Immature natural killer cell (primary cell): ENCODE measurements around the gene HSPA12A. TPM values are rescaled to one million over a fixed set of nuclear protein-coding genes. Genes with fewer than 3 reads are reported as not detected.
A peak's percentile ranks its signal among the peaks of the same experiment; 100 is the strongest.

Source experiments
- DNase-seq, 3 donors: peaks; one replicate each; pipeline ENCODE4 v3.0.0; 2022; ENCODE audit warnings: mixed read lengths in 1 of 3
- H3K27ac Mint-ChIP-seq, 6 donors: one replicate each; pipeline ENCODE4 v1.8.0; 2020; ENCODE audit warnings: mixed read lengths in 6 of 6, mild to moderate bottlenecking in 5 of 6, inconsistent platforms in 4 of 6, moderate library complexity in 3 of 6
- H3K27me3 Mint-ChIP-seq, 3 donors: one replicate each; pipeline ENCODE4 v1.8.0; 2020 to 2021; ENCODE audit warnings: low read depth in 3 of 3, mild to moderate bottlenecking in 3 of 3, mixed read lengths in 3 of 3, moderate library complexity in 3 of 3, inconsistent platforms in 1 of 3
- H3K36me3 Mint-ChIP-seq, 3 donors: one replicate each; pipeline ENCODE4 v1.8.0; 2020; ENCODE audit warnings: mixed read lengths in 3 of 3, inconsistent platforms in 2 of 3, mild to moderate bottlenecking in 2 of 3
- H3K4me1 Mint-ChIP-seq, 2 donors: one replicate each; pipeline ENCODE4 v1.8.0; 2020; ENCODE audit warnings: inconsistent platforms in 2 of 2, mild to moderate bottlenecking in 2 of 2, mixed read lengths in 2 of 2, moderate library complexity in 1 of 2
- H3K4me3 Mint-ChIP-seq, 5 donors: one replicate each; pipeline ENCODE4 v1.8.0; 2020; ENCODE audit warnings: mild to moderate bottlenecking in 5 of 5, mixed read lengths in 5 of 5, inconsistent platforms in 3 of 5, moderate library complexity in 3 of 5
- H3K9me3 Mint-ChIP-seq, 6 donors: one replicate each; pipeline ENCODE4 v1.8.0; 2020; ENCODE audit warnings: mild to moderate bottlenecking in 6 of 6, mixed read lengths in 6 of 6, inconsistent platforms in 4 of 6, moderate library complexity in 3 of 6
- polyA plus RNA-seq, 3 donors: library from polyadenylated mRNA; unstranded; fragments of 300-500 nt; fragmentation: Illumina TruSeq; gene quantifications; one replicate each; pipeline ENCODE4 v1.2.3, GENCODE V29; 2021

HSPA12A gene, protein sequence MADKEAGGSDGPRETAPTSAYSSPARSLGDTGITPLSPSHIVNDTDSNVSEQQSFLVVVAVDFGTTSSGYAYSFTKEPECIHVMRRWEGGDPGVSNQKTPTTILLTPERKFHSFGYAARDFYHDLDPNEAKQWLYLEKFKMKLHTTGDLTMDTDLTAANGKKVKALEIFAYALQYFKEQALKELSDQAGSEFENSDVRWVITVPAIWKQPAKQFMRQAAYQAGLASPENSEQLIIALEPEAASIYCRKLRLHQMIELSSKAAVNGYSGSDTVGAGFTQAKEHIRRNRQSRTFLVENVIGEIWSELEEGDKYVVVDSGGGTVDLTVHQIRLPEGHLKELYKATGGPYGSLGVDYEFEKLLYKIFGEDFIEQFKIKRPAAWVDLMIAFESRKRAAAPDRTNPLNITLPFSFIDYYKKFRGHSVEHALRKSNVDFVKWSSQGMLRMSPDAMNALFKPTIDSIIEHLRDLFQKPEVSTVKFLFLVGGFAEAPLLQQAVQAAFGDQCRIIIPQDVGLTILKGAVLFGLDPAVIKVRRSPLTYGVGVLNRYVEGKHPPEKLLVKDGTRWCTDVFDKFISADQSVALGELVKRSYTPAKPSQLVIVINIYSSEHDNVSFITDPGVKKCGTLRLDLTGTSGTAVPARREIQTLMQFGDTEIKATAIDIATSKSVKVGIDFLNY
- polyA plus RNA-seq, result under 1 TPM in 1 of 3 donors, not detected in 2; 0.04 TPM

DNA sequence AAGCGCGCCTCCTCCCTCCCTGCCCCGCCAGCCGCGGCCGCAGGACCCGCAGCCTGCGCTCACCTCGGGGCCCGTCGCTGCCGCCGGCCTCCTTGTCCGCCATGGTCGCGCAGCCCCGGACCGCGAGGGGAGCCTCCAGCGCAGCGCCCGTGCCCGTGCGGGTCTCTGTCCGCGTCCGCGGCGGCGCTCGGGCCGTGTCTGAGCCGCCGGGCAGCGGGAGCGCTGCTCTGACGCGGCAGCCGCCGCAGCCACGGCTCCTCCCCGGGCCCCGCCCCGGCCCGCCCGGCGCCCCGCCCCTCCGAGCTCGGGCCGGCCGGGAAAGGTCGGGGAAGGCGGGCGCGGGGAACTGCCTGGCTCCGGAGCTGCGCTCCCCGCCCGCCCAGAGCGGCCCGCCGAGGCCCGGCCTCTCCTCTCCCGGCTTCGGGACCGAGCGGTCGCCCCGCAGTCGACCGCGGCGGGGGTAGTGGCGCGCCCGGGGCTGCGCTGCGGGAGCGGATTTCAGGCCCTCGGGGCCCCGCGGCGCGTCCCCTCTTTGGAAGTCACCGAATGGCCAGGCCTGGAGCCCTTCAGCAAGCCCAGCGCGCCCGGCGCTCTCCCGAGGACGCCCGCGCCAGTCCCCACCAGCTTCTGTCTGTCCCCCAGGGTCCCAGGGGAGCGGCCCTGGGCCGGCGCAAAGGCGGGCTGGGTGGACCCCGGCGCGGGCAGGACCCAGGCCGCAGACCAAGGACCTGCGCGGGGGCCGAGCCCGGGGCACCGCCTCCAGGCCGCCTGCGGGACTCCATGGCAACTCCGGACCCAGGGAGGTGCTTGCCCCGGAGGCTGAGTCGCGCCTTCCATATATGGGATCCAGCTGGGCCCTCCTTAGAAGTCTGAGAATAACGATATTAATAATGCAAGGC is at the start of gene HSPA12A:
HSPA12A (minus strand) TSS at position 200 of the 899 bp plus-strand sequence; CDS start at position 103, 97 bp downstream.
- H3K4me1 Mint-ChIP-seq, result peaks cover 0 to 2% of the 10 kb centered on the region in 2 donors
- no peak within 1 kb of the TSS for H3K27ac Mint-ChIP-seq
- H3K9me3 Mint-ChIP-seq, result peaks cover 0 to 8% (median 0%) of the 10 kb centered on the region in 6 donors
- H3K27me3 Mint-ChIP-seq, result peaks cover 13 to 21% (median 17%) of the 10 kb centered on the region in 3 donors
- no peaks in the 10 kb centered on the region for H3K36me3 Mint-ChIP-seq
- H3K4me3 Mint-ChIP-seq, result peak within 1 kb of the TSS; percentile 5 to 58 (median 46)
- DNase-seq, result peak; percentile 10 to 33 (median 17)

DNA sequence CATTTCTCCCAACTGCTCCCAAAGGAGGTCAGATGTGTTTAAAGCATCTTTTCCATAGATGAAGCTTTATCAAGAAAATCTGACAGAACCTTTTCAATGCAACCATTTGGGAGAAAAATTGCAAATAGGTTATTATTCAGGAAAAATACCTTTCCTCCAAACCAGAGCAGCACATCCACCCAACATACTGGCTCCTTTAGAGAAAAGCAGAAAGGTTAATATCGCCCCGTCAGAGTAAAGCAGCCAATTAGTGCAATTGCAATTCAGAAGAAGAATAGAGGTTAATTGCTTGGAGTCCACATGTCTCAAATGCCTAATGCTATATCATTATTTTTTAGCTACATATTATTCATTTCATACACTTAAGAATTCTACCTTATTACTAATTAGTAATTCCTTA is 48.9 kb upstream of the HSPA12A start:
- H3K4me1 Mint-ChIP-seq, result peaks cover 18 to 21% of the 10 kb centered on the region in 2 donors
- H3K9me3 Mint-ChIP-seq, result no peaks in the 10 kb centered on the region
- H3K27ac Mint-ChIP-seq, result peak overlapping the region in 1 of 6 donors; percentile 5
- no peak for DNase-seq
- no peaks in the 10 kb centered on the region for H3K36me3 Mint-ChIP-seq
- no peak overlapping the region for H3K4me3 Mint-ChIP-seq
- H3K27me3 Mint-ChIP-seq, result peaks cover 2 to 18% (median 10%) of the 10 kb centered on the region in 3 donors

DNA sequence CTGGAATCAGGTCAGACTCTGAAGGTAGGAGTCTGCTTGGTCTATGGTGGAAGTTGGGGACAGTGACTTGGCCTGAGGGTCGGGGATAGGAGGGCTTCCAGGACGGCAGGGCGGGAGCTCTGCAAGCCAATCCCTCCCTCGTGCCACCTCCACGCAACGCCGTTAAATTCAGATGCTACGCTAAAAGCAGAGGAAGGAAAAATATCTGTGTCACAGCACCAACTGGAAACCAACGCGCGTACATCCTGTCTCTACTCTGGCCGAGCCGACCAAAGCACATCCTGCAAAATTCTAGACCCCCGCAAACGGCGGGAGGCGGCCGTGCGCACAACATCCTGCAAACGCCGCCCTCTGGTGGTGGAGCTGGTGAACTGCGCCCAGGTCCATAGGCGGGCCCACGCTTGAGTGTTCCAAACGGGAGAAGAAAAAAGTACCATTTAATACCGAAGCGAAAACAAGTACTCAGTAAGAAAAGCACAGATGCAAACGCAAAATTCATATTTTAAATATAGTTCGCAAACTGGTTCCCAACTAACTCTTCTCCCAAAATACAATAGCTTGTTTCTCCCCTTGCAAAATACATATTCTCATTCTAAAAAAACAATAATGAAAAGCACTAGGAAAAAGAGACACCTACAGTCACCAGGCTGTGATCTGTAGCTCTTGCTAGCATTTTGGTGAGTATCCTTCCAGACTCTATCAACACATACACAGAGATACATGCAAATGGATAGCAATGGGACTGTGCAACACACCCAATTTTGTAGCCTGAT is 45.7 kb upstream of the HSPA12A start:
- H3K27ac Mint-ChIP-seq, result peak overlapping the region; percentile 66 to 93 (median 89)
- peaks cover 0 to 16% (median 10%) of the 10 kb centered on the region in 3 donors for H3K27me3 Mint-ChIP-seq
- peak overlapping the region; percentile 45 to 81 (median 71) for H3K4me3 Mint-ChIP-seq
- no peaks in the 10 kb centered on the region for H3K9me3 Mint-ChIP-seq
- no peaks in the 10 kb centered on the region for H3K36me3 Mint-ChIP-seq
- DNase-seq, result peak; percentile 68 to 78 (median 77)
- H3K4me1 Mint-ChIP-seq, result peaks cover 18 to 21% of the 10 kb centered on the region in 2 donors

DNA sequence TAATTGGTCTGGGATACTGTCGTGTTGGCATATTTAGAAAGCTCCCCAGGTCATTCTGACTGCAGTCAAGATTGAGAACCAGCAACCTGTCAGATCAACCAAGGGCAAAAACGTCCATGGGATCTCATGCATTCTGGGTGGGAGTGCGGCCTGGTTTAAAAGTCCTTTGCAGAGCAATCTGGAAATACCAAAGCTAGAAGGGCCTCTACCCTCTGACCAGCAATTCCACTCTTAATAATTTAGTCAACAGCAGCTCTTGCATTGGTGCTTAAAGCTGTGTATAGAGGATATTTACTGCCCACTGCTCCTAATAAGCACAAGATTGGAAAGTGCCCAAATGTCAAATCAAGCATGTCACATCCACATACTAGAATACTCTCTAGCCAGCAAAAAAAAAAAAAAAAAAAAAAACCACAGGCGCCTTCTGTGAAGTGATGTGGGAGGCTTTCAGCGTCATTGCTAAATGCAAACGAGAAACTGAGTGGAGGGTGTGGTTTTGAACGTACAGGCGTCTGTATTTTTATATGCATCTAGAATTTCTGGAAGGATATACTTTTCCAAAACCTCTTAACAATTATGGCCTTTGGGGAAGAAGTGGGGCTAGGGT is 44.8 kb upstream of the HSPA12A start:
- Mint-ChIP-seq H3K36me3 (no peaks in the 10 kb centered on the region), H3K27me3 (peaks cover 0 to 16% (median 10%) of the 10 kb centered on the region in 3 donors), H3K27ac (peak overlapping the region; percentile 66 to 93 (median 89)), H3K4me3 (peak overlapping the region; percentile 45 to 81 (median 71)), H3K9me3 (no peaks in the 10 kb centered on the region), H3K4me1 (peaks cover 18 to 21% of the 10 kb centered on the region in 2 donors)
- DNase-seq, result peak; percentile 3 to 39 (median 33)

DNA sequence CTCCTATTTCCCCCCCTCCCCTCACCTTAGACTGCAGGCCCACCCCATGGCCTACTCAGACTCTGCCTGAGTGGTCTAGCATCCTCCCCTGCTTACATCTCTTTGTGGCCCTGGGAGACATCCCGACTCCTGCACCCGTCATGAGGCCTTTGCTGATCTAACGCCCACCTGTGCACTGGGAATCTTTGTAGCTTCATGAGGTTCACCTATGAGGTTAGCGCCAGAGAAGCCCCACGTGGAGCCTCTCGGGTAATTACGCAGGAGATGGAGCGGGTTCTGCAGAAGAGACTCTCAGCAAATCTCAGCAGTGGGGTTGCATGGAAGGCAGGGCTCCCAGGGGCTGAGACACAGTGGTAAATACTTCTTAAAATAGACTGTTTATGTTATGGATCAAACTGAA is 43.5 kb upstream of the HSPA12A start:
- no peaks in the 10 kb centered on the region for H3K9me3 Mint-ChIP-seq
- DNase-seq, result no peak
- H3K27ac Mint-ChIP-seq, result peak overlapping the region in 3 of 6 donors; percentile 63 to 71 (median 70)
- H3K27me3 Mint-ChIP-seq, result peaks cover 0 to 14% (median 10%) of the 10 kb centered on the region in 3 donors
- peaks cover 18 to 21% of the 10 kb centered on the region in 2 donors for H3K4me1 Mint-ChIP-seq
- no peaks in the 10 kb centered on the region for H3K36me3 Mint-ChIP-seq
- H3K4me3 Mint-ChIP-seq, result no peak overlapping the region

DNA sequence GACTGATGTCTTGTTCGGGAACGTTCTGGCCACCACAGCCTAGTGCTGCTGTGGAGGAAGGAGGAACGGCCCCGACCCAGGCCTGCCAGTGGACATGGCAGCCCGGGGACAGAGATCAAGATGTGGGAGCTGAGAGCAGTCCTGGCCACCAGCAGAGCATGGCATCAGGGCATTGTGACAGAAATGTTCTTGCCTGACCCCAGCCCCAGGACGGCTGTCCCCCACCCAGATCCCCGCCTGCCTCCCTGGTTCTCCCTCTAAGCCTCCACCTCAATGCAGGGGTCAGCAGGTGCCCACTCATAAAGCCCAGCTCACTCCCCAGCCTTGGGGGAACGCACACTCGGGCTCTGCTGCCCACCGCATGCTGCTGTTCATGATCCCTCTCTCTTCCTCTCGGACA is 42.9 kb upstream of the HSPA12A start:
- no peak for DNase-seq
- peaks cover 0 to 12% (median 9%) of the 10 kb centered on the region in 3 donors for H3K27me3 Mint-ChIP-seq
- no peaks in the 10 kb centered on the region for H3K9me3 Mint-ChIP-seq
- H3K36me3 Mint-ChIP-seq, result no peaks in the 10 kb centered on the region
- H3K4me3 Mint-ChIP-seq, result no peak overlapping the region
- peaks cover 18 to 21% of the 10 kb centered on the region in 2 donors for H3K4me1 Mint-ChIP-seq
- H3K27ac Mint-ChIP-seq, result peak overlapping the region in 4 of 6 donors; percentile 49 to 71 (median 66)

DNA sequence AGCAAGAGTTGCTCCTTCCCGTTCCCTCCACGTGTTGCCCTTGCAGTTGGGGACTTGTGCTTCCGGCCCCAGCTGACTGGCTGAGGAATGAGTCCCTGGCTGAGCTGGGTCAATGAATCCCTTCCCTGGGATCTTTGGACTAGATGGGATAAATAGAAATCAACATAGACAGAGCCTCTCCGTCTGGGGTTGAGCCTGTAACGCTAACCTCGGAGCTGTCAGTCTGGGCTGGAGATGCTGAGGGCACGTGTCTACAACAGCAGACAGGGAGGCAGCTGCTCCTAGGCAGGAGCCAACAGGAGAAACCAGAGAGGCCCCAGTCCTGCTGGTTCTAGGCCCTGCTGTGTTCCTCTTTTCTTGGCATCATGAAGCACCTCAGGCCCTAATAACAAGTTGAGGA is 42.3 kb upstream of the HSPA12A start:
- Mint-ChIP-seq H3K4me1 (peaks cover 18 to 21% of the 10 kb centered on the region in 2 donors), H3K27me3 (peaks cover 0 to 12% (median 9%) of the 10 kb centered on the region in 3 donors), H3K4me3 (no peak overlapping the region), H3K36me3 (no peaks in the 10 kb centered on the region), H3K9me3 (no peaks in the 10 kb centered on the region), H3K27ac (peak overlapping the region in 3 of 6 donors; percentile 40 to 53 (median 42))
- no peak for DNase-seq

DNA sequence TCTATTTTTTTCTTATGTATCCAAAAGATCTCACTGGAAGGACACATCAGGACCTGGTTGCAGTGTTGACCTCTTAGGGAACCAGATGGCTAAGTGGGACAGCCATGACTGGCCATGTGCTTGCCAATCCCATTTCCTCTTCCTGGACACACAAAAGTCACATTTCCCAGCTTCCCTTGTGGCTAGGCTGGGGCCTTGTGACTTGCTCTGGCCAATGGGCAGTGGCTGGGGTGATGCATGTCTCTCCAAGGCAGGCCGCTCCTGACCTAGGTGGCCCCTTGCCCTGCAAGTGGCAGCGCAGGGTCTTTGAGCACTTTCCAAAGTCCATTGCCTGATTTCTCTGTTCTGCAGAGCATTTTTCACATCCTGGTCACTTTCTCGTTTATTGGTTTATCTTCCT is 41.7 kb upstream of the HSPA12A start:
- no peaks in the 10 kb centered on the region for H3K9me3 Mint-ChIP-seq
- H3K27ac Mint-ChIP-seq, result peak overlapping the region in 3 of 6 donors; percentile 26 to 53 (median 42)
- H3K36me3 Mint-ChIP-seq, result no peaks in the 10 kb centered on the region
- peaks cover 0 to 12% (median 9%) of the 10 kb centered on the region in 3 donors for H3K27me3 Mint-ChIP-seq
- DNase-seq, result no peak
- H3K4me1 Mint-ChIP-seq, result peaks cover 18 to 21% of the 10 kb centered on the region in 2 donors
- no peak overlapping the region for H3K4me3 Mint-ChIP-seq

DNA sequence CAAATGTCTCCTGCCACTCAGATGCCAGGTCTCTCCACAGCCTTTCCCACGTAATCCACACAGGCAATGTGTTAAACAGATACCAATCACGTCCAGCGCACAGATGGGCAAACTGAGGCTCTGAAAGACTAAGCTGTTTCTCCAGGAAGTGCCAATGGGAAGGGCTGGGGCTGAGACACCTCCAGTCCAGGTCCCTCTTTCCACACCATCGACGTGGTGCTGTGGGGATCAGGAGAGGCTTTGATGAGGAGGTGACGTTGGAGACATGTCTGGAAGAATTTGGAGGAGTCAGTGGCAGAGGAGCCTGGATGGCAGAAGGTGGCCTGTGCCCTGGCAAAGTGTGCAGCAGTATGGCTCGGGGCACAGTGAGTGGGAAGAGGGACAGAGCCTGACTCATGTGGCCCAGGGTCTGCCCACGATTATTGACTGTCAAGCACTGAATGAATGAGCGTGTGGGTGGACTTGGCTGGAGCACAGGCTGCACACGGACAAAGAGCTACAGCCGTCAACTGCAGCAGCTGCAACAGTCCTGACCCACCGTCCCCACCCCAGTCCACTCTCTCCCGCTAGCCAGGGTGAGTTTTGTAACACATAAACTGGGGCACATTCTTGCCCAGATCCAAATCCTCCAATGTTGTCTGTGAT is 40.8 kb upstream of the HSPA12A start:
- no peak for DNase-seq
- Mint-ChIP-seq H3K27ac (peak overlapping the region in 4 of 6 donors; percentile 12 to 79 (median 36)), H3K4me3 (no peak overlapping the region), H3K4me1 (peaks cover 14 to 16% of the 10 kb centered on the region in 2 donors), H3K27me3 (peaks cover 0 to 12% (median 9%) of the 10 kb centered on the region in 3 donors), H3K36me3 (no peaks in the 10 kb centered on the region), H3K9me3 (no peaks in the 10 kb centered on the region)

DNA sequence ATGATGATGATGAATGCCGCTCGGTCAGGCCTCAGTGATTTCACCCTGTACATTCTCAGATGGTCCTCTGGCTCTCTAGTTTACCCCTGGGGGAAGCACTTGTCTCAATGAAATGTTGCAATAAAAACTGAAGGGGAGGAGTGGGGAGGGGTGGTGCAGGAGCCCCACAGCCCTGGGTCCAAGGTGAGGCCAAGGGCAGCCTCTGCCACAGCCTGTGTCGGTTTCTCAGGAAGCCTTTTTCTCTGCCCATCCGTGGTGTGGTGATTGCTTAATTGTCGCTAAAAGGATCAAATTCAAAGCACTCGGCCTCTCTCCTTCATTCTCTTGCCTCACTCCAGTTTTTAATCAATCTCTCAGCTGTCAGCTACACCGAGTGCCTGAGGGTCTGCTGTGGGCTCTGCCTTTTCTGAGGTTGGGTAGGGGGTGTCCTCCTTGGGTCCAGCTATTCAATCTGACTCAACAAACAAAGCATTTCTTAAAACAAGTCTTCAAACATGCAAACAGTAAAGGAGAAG is 39.1 kb upstream of the HSPA12A start:
- H3K27me3 Mint-ChIP-seq, result peaks cover 0 to 3% (median 0%) of the 10 kb centered on the region in 3 donors
- no peak for DNase-seq
- no peaks in the 10 kb centered on the region for H3K4me1 Mint-ChIP-seq
- no peak overlapping the region for H3K4me3 Mint-ChIP-seq
- no peaks in the 10 kb centered on the region for H3K9me3 Mint-ChIP-seq
- H3K27ac Mint-ChIP-seq, result peak overlapping the region in 2 of 6 donors; percentile 38 to 56
- H3K36me3 Mint-ChIP-seq, result no peaks in the 10 kb centered on the region

DNA sequence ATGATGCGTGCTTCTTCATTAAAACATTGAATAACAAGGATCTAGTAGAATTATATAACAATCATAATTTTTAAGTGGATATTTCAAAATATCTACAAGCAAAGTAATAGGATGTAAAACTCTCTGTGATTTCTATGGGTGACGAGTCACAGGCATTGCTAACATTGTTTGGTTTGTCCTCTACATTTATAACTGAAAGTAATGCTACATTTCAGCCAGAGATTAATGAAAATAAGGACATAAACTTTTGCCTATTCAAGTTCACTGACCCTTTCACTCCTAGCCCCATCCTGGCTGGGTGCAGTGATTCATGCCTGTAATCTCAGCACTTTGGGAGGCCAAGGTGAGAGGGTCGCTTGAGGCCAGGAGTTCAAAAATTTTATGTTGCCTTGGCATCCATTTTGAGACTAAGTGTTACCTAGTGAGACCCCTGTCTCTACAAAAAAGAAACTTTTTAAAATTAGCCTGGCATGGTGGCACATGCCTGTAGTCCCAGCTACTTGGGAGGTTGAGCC is 38.4 kb upstream of the HSPA12A start:
- Mint-ChIP-seq H3K4me1 (no peaks in the 10 kb centered on the region), H3K4me3 (no peak overlapping the region), H3K27me3 (peaks cover 0 to 3% (median 2%) of the 10 kb centered on the region in 3 donors), H3K36me3 (no peaks in the 10 kb centered on the region), H3K27ac (no peak overlapping the region), H3K9me3 (no peaks in the 10 kb centered on the region)
- DNase-seq, result no peak
